Natural killer cell (primary cell): ENCODE data around the gene ZNF618. TPM values are rescaled to one million over a fixed set of nuclear protein-coding genes. Genes with fewer than 3 reads are reported as not detected.

Source experiments
- ATAC-seq, 3 donors: fragments of 150-1000 bp in 2 of 3; fragments of 200-7000 bp in 1 of 3; cut with Tn5 transposase; 1 replicate in 1 of 3; 2 replicates in 2 of 3; pipeline ENCODE4 v1.10.0; 2021; ENCODE audit warnings: mild to moderate bottlenecking in 2 of 3, moderate library complexity in 2 of 3
- DNase-seq, 2 donors: peaks; one replicate each; pipeline versions ENCODE4 v3.0.0 to v3.0.0-alpha.2; 2013 to 2021; ENCODE audit warnings: mixed read lengths in 1 of 2
- H3K27ac ChIP-seq: one replicate; pipeline ENCODE4 v1.5.1; 2013; ENCODE audit warnings: mild to moderate bottlenecking, low read length
- H3K27me3 ChIP-seq: one replicate; pipeline ENCODE4 v1.6.1; 2013; ENCODE audit warnings: low read length; ENCODE audit not compliant: control insufficient read depth, insufficient read depth
- H3K36me3 ChIP-seq: one replicate; pipeline ENCODE4 v1.6.1; 2013; ENCODE audit warnings: low read length; ENCODE audit not compliant: control insufficient read depth, insufficient read depth
- H3K4me1 ChIP-seq: one replicate; pipeline ENCODE4 v1.6.1; 2013; ENCODE audit warnings: low read length; ENCODE audit not compliant: control insufficient read depth, insufficient read depth
- H3K4me3 ChIP-seq: one replicate; pipeline ENCODE4 v1.5.1; 2013; ENCODE audit warnings: low read length
- H3K9me3 ChIP-seq: one replicate; pipeline ENCODE4 v1.6.1; 2013; ENCODE audit warnings: low read length; ENCODE audit not compliant: control insufficient read depth, insufficient read depth
- H3K27ac Mint-ChIP-seq, 2 donors: one replicate each; pipeline ENCODE4 v1.8.0; 2022; ENCODE audit warnings: mild to moderate bottlenecking in 2 of 2, mixed read lengths in 2 of 2, moderate library complexity in 1 of 2
- H3K27me3 Mint-ChIP-seq, 2 donors: one replicate each; pipeline ENCODE4 v1.8.0; 2022; ENCODE audit warnings: low read depth in 2 of 2, mixed read lengths in 2 of 2
- H3K36me3 Mint-ChIP-seq: one replicate; pipeline ENCODE4 v1.8.0; 2022; ENCODE audit warnings: mixed read lengths
- H3K4me1 Mint-ChIP-seq, 2 donors: one replicate each; pipeline ENCODE4 v1.8.0; 2022; ENCODE audit warnings: mixed read lengths in 2 of 2
- H3K4me3 Mint-ChIP-seq: one replicate; pipeline ENCODE4 v1.8.0; 2022; ENCODE audit warnings: mild to moderate bottlenecking, moderate library complexity, mixed read lengths
- H3K9me3 Mint-ChIP-seq, 2 donors: one replicate each; pipeline ENCODE4 v1.8.0; 2022; ENCODE audit warnings: mixed read lengths in 2 of 2
- CTCF ChIP-seq: fragments of 200-600 bp; IDR thresholded peaks from one replicate; pipeline ENCODE4 v1.8.0; 2022; ENCODE audit warnings: antibody characterized with exemption
- whole genome bisulfite sequencing: methylation state at CpG from one replicate; pipeline ENCODE4 v1.1.7; 2013; ENCODE audit warnings: missing lambda C conversion rate; ENCODE audit not compliant: insufficient coverage; 5-methylcytosine and 5-hydroxymethylcytosine counted together
- intact Hi-C: fragments of 100-400 bp; cut with micrococcal nuclease; formaldehyde crosslinking; loops from one replicate; pipeline ENCODE4 v1.14.2; 2022
- total RNA-seq, 4 donors: library from RNA; stranded (reverse); fragments of 120-200 nt in 1 of 4; gene quantifications; one replicate each; pipeline versions ENCODE4 v1.2.3 to v1.2.4, GENCODE V29; 2013 to 2022

ZNF618 gene
- total RNA-seq, 3 donors from 2014 or later (not counting 1 experiment from before 2014, with no cell fraction given) = 9.2 to 10.7 (median 10.0) TPM

GRCh38 chr9:113990975-113991471 lies 114.9 kb downstream of the ZNF618 start:
- intact Hi-C loops = no loop called here
- peaks cover 4% of the 10 kb centered on the region for H3K36me3 ChIP-seq
- H3K9me3 ChIP-seq = no peaks in the 10 kb centered on the region
- Mint-ChIP-seq H3K4me1 (peaks cover 23 to 34% of the 10 kb centered on the region in 2 donors), H3K4me3 (no peak overlapping the region), H3K9me3 (no peaks in the 10 kb centered on the region), H3K36me3 (no peaks in the 10 kb centered on the region), H3K27ac (no peak overlapping the region), H3K27me3 (no peaks in the 10 kb centered on the region)
- DNase-seq (no peak), ATAC-seq (no peak)
- no peak for TF ChIP-seq CTCF
- H3K4me3 ChIP-seq = no peak overlapping the region
- H3K4me1 ChIP-seq = peaks cover 21% of the 10 kb centered on the region
- no peak overlapping the region for H3K27ac ChIP-seq
- H3K27me3 ChIP-seq = no peaks in the 10 kb centered on the region
- WGBS = 91% methylated on average over 5 of the region's 5 CpGs

GRCh38 chr9:113991714-113992113 lies 115.6 kb downstream of the ZNF618 start:
- no peak overlapping the region for H3K27ac ChIP-seq
- Mint-ChIP-seq H3K9me3 (no peaks in the 10 kb centered on the region), H3K27me3 (no peaks in the 10 kb centered on the region), H3K4me1 (peaks cover 23 to 34% of the 10 kb centered on the region in 2 donors), H3K36me3 (no peaks in the 10 kb centered on the region), H3K4me3 (no peak overlapping the region), H3K27ac (no peak overlapping the region)
- ATAC-seq = no peak
- H3K4me3 ChIP-seq = no peak overlapping the region
- WGBS = 93% methylated on average over 3 of the region's 3 CpGs
- intact Hi-C loops = no loop called here
- H3K9me3 ChIP-seq = no peaks in the 10 kb centered on the region
- no peak for TF ChIP-seq CTCF
- H3K36me3 ChIP-seq = peaks cover 4% of the 10 kb centered on the region
- H3K27me3 ChIP-seq = no peaks in the 10 kb centered on the region
- no peak for DNase-seq
- H3K4me1 ChIP-seq = peaks cover 21% of the 10 kb centered on the region

GRCh38 chr9:113992276-113992951 lies 116.3 kb downstream of the ZNF618 start:
- Mint-ChIP-seq H3K9me3 (no peaks in the 10 kb centered on the region), H3K27me3 (no peaks in the 10 kb centered on the region), H3K36me3 (no peaks in the 10 kb centered on the region), H3K27ac (peak overlapping the region in 1 of 2 donors; percentile 73), H3K4me1 (peaks cover 23 to 34% of the 10 kb centered on the region in 2 donors), H3K4me3 (peak overlapping the region; percentile 37)
- DNase-seq (no peak), ATAC-seq (peak in 1 of 3 donors; percentile 31)
- Histone ChIP-seq H3K4me3 (no peak overlapping the region), H3K27me3 (no peaks in the 10 kb centered on the region), H3K9me3 (no peaks in the 10 kb centered on the region), H3K27ac (no peak overlapping the region), H3K36me3 (peaks cover 4% of the 10 kb centered on the region), H3K4me1 (peaks cover 21% of the 10 kb centered on the region)
- TF ChIP-seq CTCF = no peak
- intact Hi-C loops = no loop called here
- 64% methylated on average over 14 of the region's 15 CpGs for WGBS
